COLO668 (cell line): ENCODE measurements around the gene MANBA.

ENCODE experiments used
- DNase-seq: peaks from one replicate; lab custom pipeline; 2025; ENCODE audit not compliant: unreplicated experiment; lab: John Stamatoyannopoulos, UW

The MANBA gene

GRCh38 chr4:102683881-102684609 is 76.7 kb downstream of the MANBA start:
- DNase-seq, result no peak

GRCh38 chr4:102678695-102679335 is 82.0 kb downstream of the MANBA start:
- no peak for DNase-seq

GRCh38 chr4:102678107-102678506 is 82.7 kb downstream of the MANBA start:
- DNase-seq, result no peak

- no peak for DNase-seq
Measured at GRCh38 chr4:102675141-102675540, 85.6 kb downstream of the MANBA start.

- DNase-seq, result no peak
Measured at GRCh38 chr4:102667001-102667400, 93.8 kb downstream of the MANBA start.

GRCh38 chr4:102665527-102665926 is 95.2 kb downstream of the MANBA start:
- no peak for DNase-seq

GRCh38 chr4:102663073-102663472 is 97.7 kb downstream of the MANBA start:
- DNase-seq, result no peak

- no peak for DNase-seq
Measured at GRCh38 chr4:102657206-102657605, 103.6 kb downstream of the MANBA start.

GRCh38 chr4:102647117-102647516 is 113.7 kb downstream of the MANBA start:
- no peak for DNase-seq

GRCh38 chr4:102642631-102643298 is 118.0 kb downstream of the MANBA start:
- no peak for DNase-seq

- no peak for DNase-seq
Measured at GRCh38 chr4:102641793-102642192, 119.0 kb downstream of the MANBA start.

GRCh38 chr4:102640669-102641068 is 120.1 kb downstream of the MANBA start:
- DNase-seq, result no peak

- DNase-seq, result no peak
Measured at GRCh38 chr4:102639598-102639997, 121.2 kb downstream of the MANBA start.

GRCh38 chr4:102638621-102639020 is 122.1 kb downstream of the MANBA start:
- no peak for DNase-seq

- DNase-seq, result no peak
Measured at GRCh38 chr4:102637391-102637790, 123.4 kb downstream of the MANBA start.

GRCh38 chr4:102633100-102633499 is 127.7 kb downstream of the MANBA start:
- DNase-seq, result no peak

GRCh38 chr4:102632241-102633065 is 128.3 kb downstream of the MANBA start:
- DNase-seq, result no peak

GRCh38 chr4:102631616-102632015 is 129.2 kb downstream of the MANBA start:
- DNase-seq, result no peak

- no peak for DNase-seq
Measured at GRCh38 chr4:102629673-102630072, 131.1 kb downstream of the MANBA start.

GRCh38 chr4:102627831-102628523 is 132.8 kb downstream of the MANBA start:
- no peak for DNase-seq
